ENCODE results near the gene ZNF462. TPM values are rescaled to one million over a fixed set of nuclear protein-coding genes. Genes with fewer than 3 reads are reported as not detected.
A peak's percentile ranks its signal among the peaks of the same experiment; 100 is the strongest.

Gene ZNF462
- total RNA-seq, 3 donors from 2014 or later: 0.19 to 0.34 (median 0.25) TPM

DNA sequence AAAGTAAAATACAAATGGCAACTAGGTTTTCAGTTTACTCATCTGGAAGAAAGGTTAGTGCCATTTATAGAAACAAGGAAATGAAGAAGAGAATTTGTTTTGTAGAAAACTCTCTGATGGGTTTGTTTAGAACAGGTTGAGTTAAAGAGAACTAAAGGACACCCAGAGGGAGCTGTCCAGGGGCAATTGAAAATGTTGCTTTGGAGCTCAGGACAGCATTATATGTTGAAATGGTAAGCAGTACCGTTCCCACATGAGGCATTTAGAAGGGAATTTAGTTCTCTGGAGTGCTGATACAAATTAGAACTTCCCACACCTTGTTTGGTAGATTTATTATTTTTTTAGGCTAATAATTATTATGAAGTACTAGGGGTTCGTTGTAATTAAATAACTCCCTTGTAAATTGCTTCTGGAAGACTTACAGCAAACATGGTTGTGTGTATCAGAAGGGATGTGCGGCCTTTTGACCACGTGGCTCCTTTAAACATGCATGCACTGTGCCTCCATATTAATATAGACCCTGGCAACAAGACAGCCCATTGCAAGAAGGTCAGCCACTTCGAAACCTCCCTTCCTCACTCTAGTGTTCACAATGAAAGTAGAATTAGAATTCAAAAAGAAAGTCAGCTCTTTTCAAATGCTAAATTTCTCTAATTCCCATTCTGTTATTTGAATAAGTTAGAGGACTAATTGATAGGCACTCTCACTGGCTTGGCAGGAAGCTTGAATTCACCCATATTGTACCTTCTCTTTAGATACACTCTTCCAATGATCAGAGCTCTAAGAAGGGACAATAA lies 71.7 kb downstream of the ZNF462 start:
- no peak for ATAC-seq
- Mint-ChIP-seq H3K36me3 (ENCODE audit: insufficient read depth) (no peaks in the 10 kb centered on the region), H3K4me3 (no peak overlapping the region), H3K4me1 (ENCODE audit: low read depth) (no peaks in the 10 kb centered on the region), H3K9me3 (no peaks in the 10 kb centered on the region), H3K27me3 (ENCODE audit: low read depth) (no peaks in the 10 kb centered on the region)
- DNase-seq: no peak

- no peak overlapping the region for H3K4me3 Mint-ChIP-seq
- no peaks in the 10 kb centered on the region for H3K36me3 Mint-ChIP-seq (ENCODE audit: insufficient read depth)
- ATAC-seq: no peak
- no peak for DNase-seq
- H3K9me3 Mint-ChIP-seq: no peaks in the 10 kb centered on the region
- no peaks in the 10 kb centered on the region for H3K27me3 Mint-ChIP-seq (ENCODE audit: low read depth)
- H3K4me1 Mint-ChIP-seq (ENCODE audit: low read depth): no peaks in the 10 kb centered on the region
Measured at GRCh38 chr9:106936680-106937079, 73.7 kb downstream of the ZNF462 start.

DNA sequence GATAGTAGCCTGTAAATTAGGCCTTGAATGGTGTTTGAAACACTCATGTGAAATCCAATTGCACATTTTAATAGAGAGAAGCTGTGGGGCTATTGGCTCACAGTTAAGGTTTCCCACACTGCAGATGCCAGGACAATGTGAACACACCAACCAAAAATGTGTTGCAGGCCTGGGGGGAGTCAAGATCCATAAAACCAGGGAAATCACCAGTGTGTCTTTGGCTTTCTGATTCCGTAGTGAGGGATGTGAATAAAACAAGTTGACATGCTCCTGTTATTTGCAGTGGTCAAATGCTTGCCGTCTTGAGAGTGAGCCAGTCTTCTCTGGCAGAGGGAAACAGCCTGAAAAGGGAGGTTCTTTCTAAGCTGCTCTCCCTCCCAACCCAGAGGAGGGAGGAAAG lies 79.0 kb downstream of the ZNF462 start:
- Mint-ChIP-seq H3K9me3 (peaks cover 3% of the 10 kb centered on the region), H3K4me3 (no peak overlapping the region), H3K27me3 (ENCODE audit: low read depth) (no peaks in the 10 kb centered on the region), H3K4me1 (ENCODE audit: low read depth) (no peaks in the 10 kb centered on the region), H3K36me3 (ENCODE audit: insufficient read depth) (no peaks in the 10 kb centered on the region)
- no peak for ATAC-seq
- no peak for DNase-seq

GRCh38 chr9:106945727-106946660 lies 83.0 kb downstream of the ZNF462 start:
- H3K27me3 Mint-ChIP-seq (ENCODE audit: low read depth): no peaks in the 10 kb centered on the region
- H3K36me3 Mint-ChIP-seq (ENCODE audit: insufficient read depth): no peaks in the 10 kb centered on the region
- H3K9me3 Mint-ChIP-seq: peaks cover 3% of the 10 kb centered on the region
- DNase-seq: no peak
- H3K4me3 Mint-ChIP-seq: no peak overlapping the region
- H3K4me1 Mint-ChIP-seq (ENCODE audit: low read depth): no peaks in the 10 kb centered on the region
- ATAC-seq: no peak

DNA sequence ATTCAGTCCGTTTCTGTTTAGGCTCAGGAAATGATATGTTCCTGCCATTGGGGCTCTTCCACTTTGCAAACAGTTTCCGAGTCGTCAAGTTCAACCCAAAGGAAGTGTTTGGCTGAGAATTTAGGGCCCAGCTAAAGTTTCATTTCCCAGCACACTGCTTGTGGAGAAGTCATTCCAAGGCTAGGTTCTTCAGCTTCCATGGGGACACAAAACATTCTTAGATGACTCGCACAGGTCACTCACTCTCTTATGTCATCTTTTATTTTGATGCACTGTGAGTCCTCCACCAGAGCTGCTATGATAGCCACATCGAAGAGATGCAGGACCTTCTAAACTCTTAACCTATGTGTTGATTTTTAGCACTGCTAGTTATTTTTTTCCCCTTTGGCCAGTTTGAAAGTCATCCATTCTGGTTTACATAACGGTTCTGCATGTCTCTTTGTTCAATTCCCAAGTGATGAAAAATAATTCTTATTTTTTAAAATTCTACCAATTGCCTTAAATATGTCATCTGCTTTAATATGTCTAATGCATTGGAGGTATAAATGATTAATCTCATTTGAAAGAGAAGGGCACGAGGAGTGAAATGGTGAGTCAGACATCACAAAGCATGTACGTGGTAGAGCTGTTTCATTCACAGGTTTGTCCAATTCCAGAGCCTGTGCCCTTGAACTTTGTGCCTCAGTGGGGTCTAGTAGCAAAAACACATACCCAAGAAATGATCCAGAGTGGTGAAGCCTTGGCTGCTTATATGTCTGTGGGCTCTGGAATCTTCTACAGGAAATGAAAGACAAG lies 84.3 kb downstream of the ZNF462 start:
- H3K36me3 Mint-ChIP-seq (ENCODE audit: insufficient read depth): no peaks in the 10 kb centered on the region
- H3K4me3 Mint-ChIP-seq: no peak overlapping the region
- ATAC-seq: no peak
- H3K4me1 Mint-ChIP-seq (ENCODE audit: low read depth): no peaks in the 10 kb centered on the region
- H3K27me3 Mint-ChIP-seq (ENCODE audit: low read depth): no peaks in the 10 kb centered on the region
- DNase-seq: no peak
- H3K9me3 Mint-ChIP-seq: peaks cover 3% of the 10 kb centered on the region

GRCh38 chr9:106953174-106953573 lies 90.2 kb downstream of the ZNF462 start:
- Mint-ChIP-seq H3K36me3 (ENCODE audit: insufficient read depth) (no peaks in the 10 kb centered on the region), H3K4me3 (no peak overlapping the region), H3K27me3 (ENCODE audit: low read depth) (no peaks in the 10 kb centered on the region), H3K4me1 (ENCODE audit: low read depth) (no peaks in the 10 kb centered on the region), H3K9me3 (peaks cover 9% of the 10 kb centered on the region)
- no peak for ATAC-seq
- no peak for DNase-seq

DNA sequence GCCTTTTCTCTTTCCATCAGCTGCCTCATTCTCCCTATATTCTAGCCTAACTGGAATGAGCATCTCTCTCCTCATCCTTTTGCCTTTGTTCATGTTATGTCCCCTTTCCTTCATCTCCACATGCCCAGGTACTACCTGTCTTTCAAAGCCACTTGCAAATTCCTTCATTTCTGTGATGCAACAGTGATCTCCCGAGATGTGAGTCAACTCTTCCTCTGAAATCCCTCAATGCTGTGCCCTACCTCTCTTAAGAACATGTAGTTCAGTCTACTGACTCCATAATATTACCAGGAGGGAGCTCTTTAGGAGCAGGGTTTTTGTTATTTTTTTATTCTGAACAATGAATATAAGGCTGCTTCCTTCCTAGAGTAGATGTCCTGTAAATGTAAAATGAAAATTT lies 91.6 kb downstream of the ZNF462 start:
- H3K27me3 Mint-ChIP-seq (ENCODE audit: low read depth): no peaks in the 10 kb centered on the region
- peaks cover 9% of the 10 kb centered on the region for H3K9me3 Mint-ChIP-seq
- DNase-seq (no peak), ATAC-seq (no peak)
- H3K36me3 Mint-ChIP-seq (ENCODE audit: insufficient read depth): no peaks in the 10 kb centered on the region
- no peaks in the 10 kb centered on the region for H3K4me1 Mint-ChIP-seq (ENCODE audit: low read depth)
- H3K4me3 Mint-ChIP-seq: no peak overlapping the region

- Mint-ChIP-seq H3K27me3 (ENCODE audit: low read depth) (no peaks in the 10 kb centered on the region), H3K9me3 (peaks cover 9% of the 10 kb centered on the region), H3K36me3 (ENCODE audit: insufficient read depth) (no peaks in the 10 kb centered on the region), H3K4me1 (ENCODE audit: low read depth) (no peaks in the 10 kb centered on the region), H3K4me3 (no peak overlapping the region)
- no peak for ATAC-seq
- no peak for DNase-seq
Measured at GRCh38 chr9:106954974-106955850, 92.2 kb downstream of the ZNF462 start.

DNA sequence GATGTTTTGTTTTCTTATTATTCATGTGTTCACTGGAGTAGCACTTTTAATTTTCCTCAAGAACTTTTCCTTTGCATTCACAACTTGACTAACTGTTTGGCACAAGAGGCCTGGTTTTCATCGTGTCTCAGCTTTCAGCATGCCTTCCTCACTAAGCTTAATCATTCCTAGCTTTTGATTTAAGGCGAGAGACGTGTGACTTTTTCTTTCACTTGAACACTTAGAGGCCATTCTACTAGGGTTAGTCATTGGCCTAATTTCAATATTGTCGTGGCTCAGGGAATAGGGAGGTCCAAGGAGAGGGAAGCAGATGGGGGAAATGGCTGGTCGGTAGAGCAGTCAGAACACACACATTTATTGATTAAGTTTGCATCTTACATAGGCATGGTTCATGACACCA lies 94.0 kb downstream of the ZNF462 start:
- H3K4me3 Mint-ChIP-seq: no peak overlapping the region
- peaks cover 13% of the 10 kb centered on the region for H3K9me3 Mint-ChIP-seq
- no peaks in the 10 kb centered on the region for H3K36me3 Mint-ChIP-seq (ENCODE audit: insufficient read depth)
- H3K27me3 Mint-ChIP-seq (ENCODE audit: low read depth): no peaks in the 10 kb centered on the region
- ATAC-seq (no peak), DNase-seq (no peak)
- no peaks in the 10 kb centered on the region for H3K4me1 Mint-ChIP-seq (ENCODE audit: low read depth)

GRCh38 chr9:106958955-106959657 lies 96.1 kb downstream of the ZNF462 start:
- H3K4me3 Mint-ChIP-seq: no peak overlapping the region
- no peaks in the 10 kb centered on the region for H3K27me3 Mint-ChIP-seq (ENCODE audit: low read depth)
- no peak for DNase-seq
- peaks cover 8% of the 10 kb centered on the region for H3K9me3 Mint-ChIP-seq
- H3K4me1 Mint-ChIP-seq (ENCODE audit: low read depth): peaks cover 3% of the 10 kb centered on the region
- H3K36me3 Mint-ChIP-seq (ENCODE audit: insufficient read depth): no peaks in the 10 kb centered on the region
- no peak for ATAC-seq

DNA sequence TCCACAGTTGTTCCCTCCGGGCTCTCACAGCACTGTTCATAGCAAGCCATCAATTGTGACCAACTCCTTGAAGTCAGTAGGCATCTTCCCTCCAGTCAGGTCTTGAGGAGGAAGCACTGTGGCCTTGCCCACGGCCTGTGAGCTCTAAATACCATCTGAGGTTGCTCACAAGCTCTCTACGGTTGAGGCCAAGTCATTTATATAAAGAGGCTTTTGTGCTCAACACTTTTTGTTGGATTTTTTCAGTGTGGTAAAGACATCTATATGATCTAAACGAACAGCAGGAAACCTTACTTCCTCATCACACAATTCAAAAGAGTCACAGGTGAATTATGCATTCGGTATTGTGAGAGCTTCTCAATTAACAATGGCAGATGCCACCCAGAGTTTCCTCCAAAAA lies 97.3 kb downstream of the ZNF462 start:
- Mint-ChIP-seq H3K4me3 (no peak overlapping the region), H3K4me1 (ENCODE audit: low read depth) (peaks cover 8% of the 10 kb centered on the region), H3K9me3 (peaks cover 4% of the 10 kb centered on the region), H3K27me3 (ENCODE audit: low read depth) (no peaks in the 10 kb centered on the region), H3K36me3 (ENCODE audit: insufficient read depth) (no peaks in the 10 kb centered on the region)
- ATAC-seq (no peak), DNase-seq (no peak)

GRCh38 chr9:106961623-106962022 lies 98.7 kb downstream of the ZNF462 start:
- DNase-seq (no peak), ATAC-seq (no peak)
- peaks cover 4% of the 10 kb centered on the region for H3K9me3 Mint-ChIP-seq
- H3K27me3 Mint-ChIP-seq (ENCODE audit: low read depth): no peaks in the 10 kb centered on the region
- no peaks in the 10 kb centered on the region for H3K36me3 Mint-ChIP-seq (ENCODE audit: insufficient read depth)
- no peak overlapping the region for H3K4me3 Mint-ChIP-seq
- peaks cover 8% of the 10 kb centered on the region for H3K4me1 Mint-ChIP-seq (ENCODE audit: low read depth)

DNA sequence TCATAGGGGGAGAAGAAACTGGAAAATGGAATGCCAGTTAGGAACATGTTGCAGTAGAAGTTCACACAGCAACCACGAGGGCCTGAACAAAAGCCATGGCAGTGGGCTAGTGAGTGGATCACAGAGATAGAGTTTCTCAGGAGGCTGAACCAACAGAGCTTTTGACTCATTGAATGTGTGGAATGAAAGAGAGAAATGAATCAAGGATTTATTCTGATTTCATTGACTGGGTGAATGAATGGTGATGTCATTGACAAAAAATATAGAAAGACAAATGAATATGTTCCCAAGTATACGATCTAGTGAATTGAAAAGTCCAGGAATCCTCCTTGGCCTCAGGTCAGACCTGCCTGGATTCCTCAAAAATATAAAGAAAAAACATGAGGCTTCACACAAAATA lies 99.2 kb downstream of the ZNF462 start:
- Mint-ChIP-seq H3K4me3 (no peak overlapping the region), H3K4me1 (ENCODE audit: low read depth) (peaks cover 8% of the 10 kb centered on the region), H3K36me3 (ENCODE audit: insufficient read depth) (no peaks in the 10 kb centered on the region), H3K9me3 (peaks cover 4% of the 10 kb centered on the region), H3K27me3 (ENCODE audit: low read depth) (no peaks in the 10 kb centered on the region)
- peak in 1 of 2 donors; percentile 39 for ATAC-seq
- no peak for DNase-seq

Data from activated T-cell treated with anti-CD3 and anti-CD28 coated beads, Interleukin-2, amount 50 U/mL, for 4 hours (primary cell).